SK-N-SH (cell line): ENCODE data around the gene DOK4. TPM values are rescaled to one million over a fixed set of nuclear protein-coding genes. Genes with fewer than 3 reads are reported as not detected.

ENCODE experiments used
- CTCF ChIA-PET: fragments of 300-600, 350-600 bp; formaldehyde crosslinking; extraction: SDS; loops from one replicate; lab custom pipeline; 2021; lab: Yijun Ruan, JAX
- POLR2A ChIA-PET: fragments of 350-600 bp; sonication (Branson Sonifier 250); formaldehyde crosslinking; extraction: SDS; loops from one replicate; lab custom pipeline; 2020; ENCODE audit warnings: antibody characterized with exemption, inconsistent platforms; lab: Yijun Ruan, JAX
- DNase-seq: peaks from one replicate; pipeline ENCODE4 v3.0.0; 2012
- H2AFZ ChIP-seq: fragments of 200-600 bp; sonication (generic); 2 replicates; pipeline ENCODE4 v1.8.1; 2016; ENCODE audit warnings: antibody characterized with exemption, mild to moderate bottlenecking, low read depth
- H3F3A ChIP-seq: fragments of 200-600 bp; sonication (generic); replicated peaks from 2 replicates; pipeline ENCODE3; 2016; ENCODE audit warnings: antibody characterized with exemption, mild to moderate bottlenecking; ENCODE audit not compliant: insufficient read depth
- H3K27ac ChIP-seq, 2 experiments: fragments of 200-500 bp in 1 of 2; fragments of 200-600 bp in 1 of 2; sonication (Bioruptor generic) in 1 of 2; sonication (generic), shearing (Covaris generic) in 1 of 2; 2 replicates each; pipeline versions ENCODE4 v1.5.1 to v1.6.1; 2014 to 2016; ENCODE audit warnings: low read depth in 2 of 2, inconsistent platforms in 1 of 2, low read length in 1 of 2, mild to moderate bottlenecking in 1 of 2, mixed read lengths in 1 of 2
- H3K27me3 ChIP-seq: fragments of 200-600 bp; sonication (generic), shearing (Covaris generic); 2 replicates; pipeline ENCODE4 v1.6.1; 2016; ENCODE audit warnings: mixed run types; ENCODE audit not compliant: insufficient read depth
- H3K36me3 ChIP-seq, 2 experiments: fragments of 200-500 bp in 1 of 2; fragments of 200-600 bp in 1 of 2; sonication (Bioruptor generic) in 1 of 2; sonication (generic) in 1 of 2; replicated peaks in 1 of 2; 2 replicates each; pipeline versions ENCODE3 to v1.5.1; 2014 to 2016; ENCODE audit warnings: low read length in 1 of 2, mild to moderate bottlenecking in 1 of 2; ENCODE audit not compliant: insufficient read depth in 2 of 2, control insufficient read depth in 1 of 2
- H3K4me1 ChIP-seq, 2 experiments: fragments of 200-500 bp in 1 of 2; fragments of 200-600 bp in 1 of 2; sonication (Bioruptor generic) in 1 of 2; sonication (generic), shearing (Covaris generic) in 1 of 2; 2 replicates each; pipeline versions ENCODE4 v1.5.1 to v1.6.1; 2014 to 2016; ENCODE audit warnings: low read depth in 1 of 2, low read length in 1 of 2, mixed run types in 1 of 2; ENCODE audit not compliant: insufficient read depth in 2 of 2, control insufficient read depth in 1 of 2
- H3K4me2 ChIP-seq: fragments of 200-600 bp; sonication (generic), shearing (Covaris generic); 2 replicates; pipeline ENCODE4 v1.6.1; 2017; ENCODE audit warnings: mixed run types
- H3K4me3 ChIP-seq, 2 experiments: fragments of 200-500 bp in 1 of 2; fragments of 200-600 bp in 1 of 2; sonication (Bioruptor generic) in 1 of 2; sonication (generic), shearing (Covaris generic) in 1 of 2; 2 replicates each; pipeline versions ENCODE4 v1.5.1 to v1.8.1; 2014 to 2016; ENCODE audit warnings: low read depth in 2 of 2, inconsistent platforms in 1 of 2, low read length in 1 of 2, mild to moderate bottlenecking in 1 of 2, mixed read lengths in 1 of 2, moderate library complexity in 1 of 2
- H3K79me2 ChIP-seq: fragments of 200-600 bp; sonication (generic); 2 replicates; pipeline ENCODE4 v1.8.1; 2017; ENCODE audit warnings: mild to moderate bottlenecking; ENCODE audit not compliant: insufficient read depth
- H3K9ac ChIP-seq: fragments of 200-600 bp; sonication (generic); 2 replicates; pipeline ENCODE4 v1.6.1; 2017; ENCODE audit warnings: mixed run types
- H3K9me2 ChIP-seq: fragments of 200-600 bp; sonication (generic); 2 replicates; pipeline ENCODE4 v1.6.1; 2017; ENCODE audit warnings: mixed run types
- H3K9me3 ChIP-seq: fragments of 200-600 bp; sonication (generic); 2 replicates; pipeline ENCODE4 v1.6.1; 2017; ENCODE audit warnings: mixed run types, mild to moderate bottlenecking, moderate library complexity
- H4K20me1 ChIP-seq: fragments of 200-600 bp; sonication (generic); 2 replicates; pipeline ENCODE4 v1.6.1; 2017; ENCODE audit warnings: mild to moderate bottlenecking, mixed run types; ENCODE audit not compliant: insufficient read depth
- CHD2 ChIP-seq: fragments of 150-350 bp; IDR thresholded peaks from 2 replicates; pipeline ENCODE4 v1.6.1; 2018; ENCODE audit warnings: low read length; ENCODE audit not compliant: partially characterized antibody
- ELF1 ChIP-seq: IDR thresholded peaks from 2 replicates; pipeline ENCODE4 v1.4.0; 2012
- EZH2phosphoT487 ChIP-seq: fragments of 200-600 bp; sonication (generic); IDR thresholded peaks from 2 replicates; pipeline ENCODE4 v1.6.1; 2017; ENCODE audit warnings: low read depth, mixed run types, mild to moderate bottlenecking, antibody characterized with exemption, moderate library complexity, borderline replicate concordance
- FOSL2 ChIP-seq: IDR thresholded peaks from 2 replicates; pipeline ENCODE4 v1.4.0; 2012; ENCODE audit warnings: low read depth, mild to moderate bottlenecking, moderate library complexity, borderline replicate concordance
- FOXJ3 ChIP-seq: sonication (generic); formaldehyde crosslinking; IDR thresholded peaks from 2 replicates; pipeline ENCODE4 v1.5.1; 2020; ENCODE audit warnings: mild to moderate bottlenecking, missing genetic modification reagents
- FOXM1 ChIP-seq: IDR thresholded peaks from 2 replicates; pipeline ENCODE4 v1.4.0; 2012; ENCODE audit warnings: low read depth, mild to moderate bottlenecking
- GATA2 ChIP-seq: sonication (generic); formaldehyde crosslinking; IDR thresholded peaks from 2 replicates; pipeline ENCODE4 v1.5.0; 2020; ENCODE audit warnings: mild to moderate bottlenecking, missing genetic modification reagents
- JUND ChIP-seq: IDR thresholded peaks from 2 replicates; pipeline ENCODE4 v1.4.0; 2012
- MAX ChIP-seq: IDR thresholded peaks from 2 replicates; pipeline ENCODE4 v1.4.0; 2012; ENCODE audit warnings: low read depth
- NFIC ChIP-seq: IDR thresholded peaks from 2 replicates; pipeline ENCODE4 v1.4.0; 2012; ENCODE audit warnings: borderline replicate concordance
- POLR2AphosphoS5 ChIP-seq: IDR thresholded peaks from 2 replicates; pipeline ENCODE4 v1.6.1; 2012; ENCODE audit warnings: low read depth, low read length
- RXRA ChIP-seq: IDR thresholded peaks from 2 replicates; pipeline ENCODE4 v1.4.0; 2012; ENCODE audit warnings: low read depth, mild to moderate bottlenecking, borderline replicate concordance
- SMC3 ChIP-seq: IDR thresholded peaks from 2 replicates; pipeline ENCODE4 v1.6.1; 2012; ENCODE audit warnings: low read depth, low read length, improper control_type of control experiment
- TAF1 ChIP-seq: IDR thresholded peaks from 2 replicates; pipeline ENCODE4 v1.6.1; 2012; ENCODE audit warnings: low read depth, mild to moderate bottlenecking, low read length, moderate library complexity, borderline replicate concordance
- TEAD4 ChIP-seq: IDR thresholded peaks from 2 replicates; pipeline ENCODE4 v1.4.0; 2012; ENCODE audit warnings: mild to moderate bottlenecking, borderline replicate concordance; ENCODE audit not compliant: insufficient read depth
- USF2 ChIP-seq: fragments of 150-350 bp; IDR thresholded peaks from 2 replicates; pipeline ENCODE4 v1.6.1; 2017; ENCODE audit warnings: antibody characterized with exemption, low read length, low read depth, borderline replicate concordance
- YY1 ChIP-seq: IDR thresholded peaks from 2 replicates; pipeline ENCODE4 v1.4.0; 2012; ENCODE audit warnings: low read depth, mild to moderate bottlenecking
- ZBTB33 ChIP-seq: IDR thresholded peaks from 2 replicates; pipeline ENCODE4 v1.4.0; 2012; ENCODE audit warnings: low read depth, borderline replicate concordance
- WGBS: methylation state at CpG from one replicate; pipeline ENCODE4 v1.1.6; 2017; ENCODE audit warnings: low lambda C conversion rate; 5-methylcytosine and 5-hydroxymethylcytosine counted together
- polyA plus RNA-seq, 3 experiments: library from polyadenylated mRNA; depleted of rRNA; stranded (reverse); fragments of >200 nt; gene quantifications; 2 replicates each; pipeline ENCODE4 v1.2.3, GENCODE V29; 2012
- TF ChIP-seq, protein P1 (sequence below): fragments of 200-600 bp; sonication (generic); IDR thresholded peaks from 2 replicates; pipeline ENCODE4 v1.6.1; 2017; ENCODE audit warnings: antibody characterized with exemption, mild to moderate bottlenecking, moderate library complexity
- TF ChIP-seq, protein P2 (sequence below): IDR thresholded peaks from 2 replicates; pipeline ENCODE4 v1.6.1; 2012; ENCODE audit warnings: mild to moderate bottlenecking, low read depth, low read length, moderate library complexity
- TF ChIP-seq, protein P3 (sequence below): IDR thresholded peaks from 2 replicates; pipeline ENCODE4 v1.4.0; 2012; ENCODE audit warnings: low read depth, borderline replicate concordance

Gene DOK4
- polyA plus RNA-seq, 1 of the 3 experiments (the other 2 are of a cell fraction) = 28.4 TPM

GRCh38 chr16:57526498-57526897 lies 40.2 kb upstream of the DOK4 start (continued):
- TF ChIP-seq, protein P1, sequence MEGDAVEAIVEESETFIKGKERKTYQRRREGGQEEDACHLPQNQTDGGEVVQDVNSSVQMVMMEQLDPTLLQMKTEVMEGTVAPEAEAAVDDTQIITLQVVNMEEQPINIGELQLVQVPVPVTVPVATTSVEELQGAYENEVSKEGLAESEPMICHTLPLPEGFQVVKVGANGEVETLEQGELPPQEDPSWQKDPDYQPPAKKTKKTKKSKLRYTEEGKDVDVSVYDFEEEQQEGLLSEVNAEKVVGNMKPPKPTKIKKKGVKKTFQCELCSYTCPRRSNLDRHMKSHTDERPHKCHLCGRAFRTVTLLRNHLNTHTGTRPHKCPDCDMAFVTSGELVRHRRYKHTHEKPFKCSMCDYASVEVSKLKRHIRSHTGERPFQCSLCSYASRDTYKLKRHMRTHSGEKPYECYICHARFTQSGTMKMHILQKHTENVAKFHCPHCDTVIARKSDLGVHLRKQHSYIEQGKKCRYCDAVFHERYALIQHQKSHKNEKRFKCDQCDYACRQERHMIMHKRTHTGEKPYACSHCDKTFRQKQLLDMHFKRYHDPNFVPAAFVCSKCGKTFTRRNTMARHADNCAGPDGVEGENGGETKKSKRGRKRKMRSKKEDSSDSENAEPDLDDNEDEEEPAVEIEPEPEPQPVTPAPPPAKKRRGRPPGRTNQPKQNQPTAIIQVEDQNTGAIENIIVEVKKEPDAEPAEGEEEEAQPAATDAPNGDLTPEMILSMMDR = no peak
- TF ChIP-seq POLR2AphosphoS5 = no peak
- no peak for TF ChIP-seq FOXM1
- no peak for TF ChIP-seq CHD2
- no peak for TF ChIP-seq TEAD4
- TF ChIP-seq, protein P2, sequence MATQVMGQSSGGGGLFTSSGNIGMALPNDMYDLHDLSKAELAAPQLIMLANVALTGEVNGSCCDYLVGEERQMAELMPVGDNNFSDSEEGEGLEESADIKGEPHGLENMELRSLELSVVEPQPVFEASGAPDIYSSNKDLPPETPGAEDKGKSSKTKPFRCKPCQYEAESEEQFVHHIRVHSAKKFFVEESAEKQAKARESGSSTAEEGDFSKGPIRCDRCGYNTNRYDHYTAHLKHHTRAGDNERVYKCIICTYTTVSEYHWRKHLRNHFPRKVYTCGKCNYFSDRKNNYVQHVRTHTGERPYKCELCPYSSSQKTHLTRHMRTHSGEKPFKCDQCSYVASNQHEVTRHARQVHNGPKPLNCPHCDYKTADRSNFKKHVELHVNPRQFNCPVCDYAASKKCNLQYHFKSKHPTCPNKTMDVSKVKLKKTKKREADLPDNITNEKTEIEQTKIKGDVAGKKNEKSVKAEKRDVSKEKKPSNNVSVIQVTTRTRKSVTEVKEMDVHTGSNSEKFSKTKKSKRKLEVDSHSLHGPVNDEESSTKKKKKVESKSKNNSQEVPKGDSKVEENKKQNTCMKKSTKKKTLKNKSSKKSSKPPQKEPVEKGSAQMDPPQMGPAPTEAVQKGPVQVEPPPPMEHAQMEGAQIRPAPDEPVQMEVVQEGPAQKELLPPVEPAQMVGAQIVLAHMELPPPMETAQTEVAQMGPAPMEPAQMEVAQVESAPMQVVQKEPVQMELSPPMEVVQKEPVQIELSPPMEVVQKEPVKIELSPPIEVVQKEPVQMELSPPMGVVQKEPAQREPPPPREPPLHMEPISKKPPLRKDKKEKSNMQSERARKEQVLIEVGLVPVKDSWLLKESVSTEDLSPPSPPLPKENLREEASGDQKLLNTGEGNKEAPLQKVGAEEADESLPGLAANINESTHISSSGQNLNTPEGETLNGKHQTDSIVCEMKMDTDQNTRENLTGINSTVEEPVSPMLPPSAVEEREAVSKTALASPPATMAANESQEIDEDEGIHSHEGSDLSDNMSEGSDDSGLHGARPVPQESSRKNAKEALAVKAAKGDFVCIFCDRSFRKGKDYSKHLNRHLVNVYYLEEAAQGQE = no peak
- TF ChIP-seq, all 33 proteins: peak for 0

- Histone ChIP-seq H3K27me3 (no peaks in the 10 kb centered on the region), H3K9ac (no peak overlapping the region), H3K27ac (no peak overlapping the region), H3K79me2 (no peaks in the 10 kb centered on the region), H3K4me3 (no peak overlapping the region), H3K9me2 (no peaks in the 10 kb centered on the region), H3K4me2 (no peak overlapping the region), H2AFZ (no peak overlapping the region), H3K36me3 (peaks cover 5 to 7% of the 10 kb centered on the region in 2 experiments), H3K9me3 (no peaks in the 10 kb centered on the region), H3F3A (no peaks in the 10 kb centered on the region), H3K4me1 (peaks cover 2 to 10% of the 10 kb centered on the region in 2 experiments; a peak in 3 of 4 replicates), H4K20me1 (no peaks in the 10 kb centered on the region)
- CTCF ChIA-PET = interaction anchor here (0.7 to 23.0 kb wide), 6 partner anchors 8 to 226 kb away, joined by 3 to 426 read pairs (median 6); partner anchors contain the start of gene POLR2C
- no peak for DNase-seq
- POLR2A ChIA-PET = no interaction called here
- 86% methylated on average over 14 of the region's 18 CpGs for WGBS
- TF ChIP-seq GATA2 (CRISPR knock-in tag) (no peak), TAF1 (no peak), FOXJ3 (CRISPR knock-in tag) (no peak), YY1 (no peak), NFIC (no peak), JUND (no peak), MAX (no peak), USF2 (no peak), FOXM1 (no peak), ZBTB33 (no peak), ELF1 (no peak), FOSL2 (no peak), SMC3 (no peak), CHD2 (no peak), EZH2phosphoT487 (no peak), RXRA (no peak)
- TF ChIP-seq, protein P3, sequence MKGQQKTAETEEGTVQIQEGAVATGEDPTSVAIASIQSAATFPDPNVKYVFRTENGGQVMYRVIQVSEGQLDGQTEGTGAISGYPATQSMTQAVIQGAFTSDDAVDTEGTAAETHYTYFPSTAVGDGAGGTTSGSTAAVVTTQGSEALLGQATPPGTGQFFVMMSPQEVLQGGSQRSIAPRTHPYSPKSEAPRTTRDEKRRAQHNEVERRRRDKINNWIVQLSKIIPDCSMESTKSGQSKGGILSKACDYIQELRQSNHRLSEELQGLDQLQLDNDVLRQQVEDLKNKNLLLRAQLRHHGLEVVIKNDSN = no peak
Measured at GRCh38 chr16:57525761-57526160, 39.5 kb upstream of the DOK4 start.
